Vagina (tissue), 2 donors: ENCODE results near the gene MFNG.

ENCODE experiments used
- CTCF ChIP-seq, 3 experiments: fragments of 450-650 bp in 2 of 3; fragments of 200-600 bp in 1 of 3; sonication (generic) in 1 of 3; IDR thresholded peaks; one replicate each; pipeline ENCODE4 v1.5.1; 2017 to 2019; ENCODE audit warnings: antibody characterized with exemption in 3 of 3, mild to moderate bottlenecking in 2 of 3, moderate library complexity in 2 of 3
- POLR2A ChIP-seq, 2 donors: fragments of 450-650 bp; IDR thresholded peaks; one replicate each; pipeline ENCODE4 v1.6.1; 2017; ENCODE audit warnings: antibody characterized with exemption in 2 of 2, mild to moderate bottlenecking in 2 of 2, moderate library complexity in 2 of 2
- POLR2AphosphoS5 ChIP-seq, 2 donors: sonication (generic); formaldehyde crosslinking; IDR thresholded peaks; one replicate each; pipeline ENCODE4 v1.9.0; 2017; ENCODE audit warnings: antibody characterized with exemption in 2 of 2, mild to moderate bottlenecking in 2 of 2, low read depth in 1 of 2; ENCODE audit not compliant: insufficient read depth in 1 of 2

GRCh38 chr22:37440875-37441274 is 45.3 kb downstream of the MFNG start:
- no peak for TF ChIP-seq POLR2AphosphoS5 (IDR thresholded peaks at IDR 0.05; ENCODE audit: insufficient read depth in 1 of 2, low read depth in 1 of 2)
- TF ChIP-seq CTCF (IDR thresholded peaks at IDR 0.05), result no peak
- TF ChIP-seq POLR2A (IDR thresholded peaks at IDR 0.05), result no peak
